PC-3 (cell line): ENCODE data around the gene SLC9A8. TPM values are rescaled to one million over a fixed set of nuclear protein-coding genes. Genes with fewer than 3 reads are reported as not detected.

ENCODE experiments used
- ATAC-seq: fragments of 200-7000 bp; cut with Tn5 transposase; 2 replicates; pipeline ENCODE4 v1.9.1; 2020; ENCODE audit warnings: mild to moderate bottlenecking, moderate library complexity
- Bru-seq: library from RNA; stranded (reverse); fragments of 400-500 nt; gene quantifications from one replicate; lab custom pipeline; 2021; lab: Mats Ljungman, UMichigan
- BruChase-seq, 2 experiments: library from RNA; stranded (reverse); fragments of 400-500 nt; gene quantifications; one replicate each; lab custom pipeline; 2021; lab: Mats Ljungman, UMichigan
- BruUV-seq: library from RNA; stranded (reverse); fragments of 400-500 nt; replicated peaks from 2 replicates; lab custom pipeline; 2021; lab: Mats Ljungman, UMichigan
- CTCF ChIA-PET: fragments of 300-600 bp; sonication (Branson Sonifier 250); formaldehyde crosslinking; loops from one replicate; lab custom pipeline; 2022; ENCODE audit warnings: antibody characterized with exemption; lab: Charles Lee
- POLR2A ChIA-PET: fragments of 300-600 bp; sonication (Branson Sonifier 250); formaldehyde crosslinking; loops from one replicate; lab custom pipeline; 2022; ENCODE audit warnings: antibody characterized with exemption; ENCODE audit not compliant: unreplicated experiment; lab: Charles Lee
- DNase-seq: peaks from one replicate; pipeline ENCODE4 v3.0.0-alpha.2; 2015
- H2AFZ ChIP-seq: fragments of 300-600 bp; sonication (generic); 2 replicates; pipeline ENCODE4 v1.6.0; 2016; ENCODE audit warnings: antibody characterized with exemption, low read length
- H3F3A ChIP-seq: fragments of 300-600 bp; sonication (generic); one replicate; pipeline ENCODE4 v1.6.0; 2017; ENCODE audit warnings: antibody characterized with exemption, low read length, control low read depth, mild to moderate bottlenecking; ENCODE audit not compliant: unreplicated experiment
- H3K27ac ChIP-seq: fragments of 300-600 bp; sonication (generic); 2 replicates; pipeline ENCODE4 v1.5.1; 2016; ENCODE audit warnings: mild to moderate bottlenecking, low read length
- H3K27me3 ChIP-seq: fragments of 300-600 bp; sonication (generic); 2 replicates; pipeline ENCODE4 v1.6.1; 2016; ENCODE audit warnings: low read length, mixed read lengths
- H3K36me3 ChIP-seq: fragments of 300-600 bp; sonication (generic); 2 replicates; pipeline ENCODE4 v1.6.1; 2016; ENCODE audit warnings: low read depth, mixed run types, low read length, mixed read lengths
- H3K4me1 ChIP-seq: fragments of 300-600 bp; sonication (generic); 2 replicates; pipeline ENCODE4 v1.5.1; 2016; ENCODE audit warnings: low read length; ENCODE audit not compliant: insufficient read depth
- H3K4me2 ChIP-seq: fragments of 300-600 bp; sonication (generic); 2 replicates; pipeline ENCODE4 v1.6.0; 2016; ENCODE audit warnings: low read length
- H3K4me3 ChIP-seq: fragments of 300-600 bp; sonication (generic); 2 replicates; pipeline ENCODE4 v1.5.1; 2016; ENCODE audit warnings: mild to moderate bottlenecking, low read length, mixed read lengths
- H3K79me2 ChIP-seq: fragments of 300-600 bp; sonication (generic); 2 replicates; pipeline ENCODE4 v1.6.1; 2017; ENCODE audit warnings: low read length, mixed read lengths
- H3K9ac ChIP-seq: fragments of 300-600 bp; sonication (generic); 2 replicates; pipeline ENCODE4 v1.6.0; 2016; ENCODE audit warnings: mild to moderate bottlenecking, low read length
- H3K9me2 ChIP-seq: fragments of 300-600 bp; sonication (generic); replicated peaks from 2 replicates; pipeline ENCODE4 v1.6.1; 2016; ENCODE audit warnings: mixed run types, low read length, mixed read lengths
- H3K9me3 ChIP-seq: fragments of 300-600 bp; sonication (generic); 2 replicates; pipeline ENCODE4 v1.6.1; 2016; ENCODE audit warnings: low read length, mixed read lengths
- H4K20me1 ChIP-seq: fragments of 300-600 bp; sonication (generic); 2 replicates; pipeline ENCODE4 v1.6.1; 2016; ENCODE audit warnings: low read length, mixed read lengths
- CTCF ChIP-seq: fragments of 300-600 bp; sonication (generic); conservative IDR thresholded peaks from 2 replicates; pipeline ENCODE4 v1.5.1; 2017; ENCODE audit warnings: antibody characterized with exemption, low read depth, mild to moderate bottlenecking, low read length
- EZH2 ChIP-seq: fragments of 300-600 bp; sonication (generic); IDR thresholded peaks from one replicate; pipeline ENCODE4 v1.6.1; 2017; ENCODE audit warnings: antibody characterized with exemption, mild to moderate bottlenecking, low read length; ENCODE audit not compliant: unreplicated experiment
- EZH2phosphoT487 ChIP-seq: fragments of 300-600 bp; sonication (generic); IDR thresholded peaks from 2 replicates; pipeline ENCODE4 v1.6.1; 2018; ENCODE audit warnings: mild to moderate bottlenecking, antibody characterized with exemption, low read length, borderline replicate concordance
- intact Hi-C: fragments of 100-400 bp; cut with micrococcal nuclease; formaldehyde crosslinking; loops from 2 replicates; pipeline ENCODE4 v1.9.0; 2023
- long read RNA-seq: library from polyadenylated mRNA; unstranded; transcript quantifications from one replicate; pipeline ENCODE4 v2.0.0, GENCODE V29; 2021; ENCODE audit not compliant: unreplicated experiment
- total RNA-seq: library from RNA; depleted of rRNA; stranded (reverse); fragments of >200 nt; gene quantifications from 2 replicates; pipeline ENCODE4 v1.2.3, GENCODE V29; 2014; rRNA removed

SLC9A8 gene, protein sequence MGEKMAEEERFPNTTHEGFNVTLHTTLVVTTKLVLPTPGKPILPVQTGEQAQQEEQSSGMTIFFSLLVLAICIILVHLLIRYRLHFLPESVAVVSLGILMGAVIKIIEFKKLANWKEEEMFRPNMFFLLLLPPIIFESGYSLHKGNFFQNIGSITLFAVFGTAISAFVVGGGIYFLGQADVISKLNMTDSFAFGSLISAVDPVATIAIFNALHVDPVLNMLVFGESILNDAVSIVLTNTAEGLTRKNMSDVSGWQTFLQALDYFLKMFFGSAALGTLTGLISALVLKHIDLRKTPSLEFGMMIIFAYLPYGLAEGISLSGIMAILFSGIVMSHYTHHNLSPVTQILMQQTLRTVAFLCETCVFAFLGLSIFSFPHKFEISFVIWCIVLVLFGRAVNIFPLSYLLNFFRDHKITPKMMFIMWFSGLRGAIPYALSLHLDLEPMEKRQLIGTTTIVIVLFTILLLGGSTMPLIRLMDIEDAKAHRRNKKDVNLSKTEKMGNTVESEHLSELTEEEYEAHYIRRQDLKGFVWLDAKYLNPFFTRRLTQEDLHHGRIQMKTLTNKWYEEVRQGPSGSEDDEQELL
- total RNA-seq (11.7 and 13.1 TPM in 2 replicates), Bru-seq, nascent RNA (percentile 71 among the genes with signal in this experiment), BruChase-seq, experiment 1, labeled RNA remaining after a 6-hour chase (percentile 61 among the genes with signal in this experiment), BruChase-seq, experiment 2, labeled RNA remaining after a 2-hour chase (percentile 64 among the genes with signal in this experiment)
- long read RNA-seq, full-length matches to known transcripts = 3 of 20 reads
- long read RNA-seq, partial matches to known transcripts = 7 of 20 reads
- long read RNA-seq, other reads (novel, unspliced or antisense) = 10 of 20 reads

GRCh38 chr20:49812507-49813304 is at the start of gene SLC9A8:
TSS of gene SLC9A8 (plus strand) at chr20:49812828. CDS start at chr20:49812923, 95 bp downstream.
- TF ChIP-seq EZH2 (no peak), CTCF (peak; percentile 43), EZH2phosphoT487 (no peak)
- Histone ChIP-seq H3F3A (no peaks in the 10 kb centered on the region), H3K9ac (peak within 1 kb of the TSS; percentile 87), H3K4me3 (peak within 1 kb of the TSS; percentile 68), H3K9me3 (no peaks in the 10 kb centered on the region), H3K4me2 (peak within 1 kb of the TSS; percentile 80), H3K27me3 (no peaks in the 10 kb centered on the region), H4K20me1 (no peaks in the 10 kb centered on the region), H2AFZ (peak within 1 kb of the TSS; percentile 83), H3K4me1 (peaks cover 21% of the 10 kb centered on the region), H3K36me3 (no peaks in the 10 kb centered on the region), H3K79me2 (peaks cover 11% of the 10 kb centered on the region), H3K27ac (peak within 1 kb of the TSS; percentile 80), H3K9me2 (no peaks in the 10 kb centered on the region)
- DNase-seq = peak; percentile 87
- ChIA-PET POLR2A (interaction anchor here (0.6 kb wide), 2 partner anchors 114 to 1918 kb away, joined by 3 read pairs; no protein-coding TSS in a partner anchor), CTCF (interaction anchor here (0.6 to 0.9 kb wide), 5 partner anchors 36 to 277 kb away, joined by 3 to 6 read pairs (median 4); no protein-coding TSS in a partner anchor)
- ATAC-seq = peak; percentile 82
- BruUV-seq = TSS peak; percentile 87
- intact Hi-C loops = no loop called here

GRCh38 chr20:49762940-49763766 is 49.5 kb upstream of the SLC9A8 start:
- no peaks in the 10 kb centered on the region for H3K27me3 ChIP-seq
- H3K9ac ChIP-seq = no peak overlapping the region
- H3K9me2 ChIP-seq = 0 out of 2 replicates have a peak, but pooled peaks cover 3% of the 10 kb centered on the region
- peaks cover 4% of the 10 kb centered on the region for H3K4me1 ChIP-seq
- no peak overlapping the region for H3K4me2 ChIP-seq
- H3K79me2 ChIP-seq = no peaks in the 10 kb centered on the region
- TF ChIP-seq EZH2 = no peak
- TF ChIP-seq EZH2phosphoT487 = no peak
- TF ChIP-seq CTCF = no peak
- ATAC-seq (no peak), DNase-seq (peak; percentile 65)
- H3K36me3 ChIP-seq = no peaks in the 10 kb centered on the region
- no TSS peak for BruUV-seq
- no peaks in the 10 kb centered on the region for H4K20me1 ChIP-seq
- H2AFZ ChIP-seq = no peak overlapping the region
- no peaks in the 10 kb centered on the region for H3K9me3 ChIP-seq
- CTCF ChIA-PET = no interaction called here
- H3K4me3 ChIP-seq = no peak overlapping the region
- H3F3A ChIP-seq = no peaks in the 10 kb centered on the region
- no peak overlapping the region for H3K27ac ChIP-seq
- intact Hi-C loops = no loop called here
- POLR2A ChIA-PET = interaction anchor here (0.5 kb wide), 1 partner anchor 302 kb away, joined by 4 read pairs; no protein-coding TSS in a partner anchor
